ENCODE measurements around the gene GREM2. TPM values are rescaled to one million over a fixed set of nuclear protein-coding genes. Genes with fewer than 3 reads are reported as not detected.

GREM2 gene
- total RNA-seq, 1 experiment from 2014 or later: not detected

DNA sequence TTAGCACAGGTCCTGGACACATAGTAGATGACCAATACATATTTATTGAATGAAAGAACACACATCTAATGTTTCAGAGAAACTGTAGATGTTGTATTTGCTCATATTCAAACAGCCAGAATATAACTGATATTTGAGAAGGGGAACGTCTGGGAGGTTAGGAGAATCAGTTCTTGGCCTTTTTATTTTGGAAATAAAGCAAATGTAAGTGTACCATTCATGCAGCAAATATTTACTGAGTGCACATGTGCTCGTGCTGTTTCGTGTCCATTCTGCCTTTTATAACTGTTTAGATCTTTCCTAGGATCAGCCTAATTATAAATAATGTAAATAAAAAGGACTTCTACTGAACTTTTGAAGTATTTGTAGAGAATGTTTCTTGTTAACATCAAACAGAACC, 103.8 kb downstream of the GREM2 start:
- intact Hi-C loops (cut with micrococcal nuclease; ENCODE audit: unreplicated experiment): no loop called here
- H3K27me3 ChIP-seq (replicated peaks; ENCODE audit: insufficient read depth, low read depth, low read length, poor library complexity): peaks cover 23% of the 10 kb centered on the region
- no peak for TF ChIP-seq EZH2 (IDR thresholded peaks at IDR 0.05; ENCODE audit: borderline replicate concordance, low read depth, low read length, poor library complexity, severe bottlenecking)
- TF ChIP-seq, protein P1, sequence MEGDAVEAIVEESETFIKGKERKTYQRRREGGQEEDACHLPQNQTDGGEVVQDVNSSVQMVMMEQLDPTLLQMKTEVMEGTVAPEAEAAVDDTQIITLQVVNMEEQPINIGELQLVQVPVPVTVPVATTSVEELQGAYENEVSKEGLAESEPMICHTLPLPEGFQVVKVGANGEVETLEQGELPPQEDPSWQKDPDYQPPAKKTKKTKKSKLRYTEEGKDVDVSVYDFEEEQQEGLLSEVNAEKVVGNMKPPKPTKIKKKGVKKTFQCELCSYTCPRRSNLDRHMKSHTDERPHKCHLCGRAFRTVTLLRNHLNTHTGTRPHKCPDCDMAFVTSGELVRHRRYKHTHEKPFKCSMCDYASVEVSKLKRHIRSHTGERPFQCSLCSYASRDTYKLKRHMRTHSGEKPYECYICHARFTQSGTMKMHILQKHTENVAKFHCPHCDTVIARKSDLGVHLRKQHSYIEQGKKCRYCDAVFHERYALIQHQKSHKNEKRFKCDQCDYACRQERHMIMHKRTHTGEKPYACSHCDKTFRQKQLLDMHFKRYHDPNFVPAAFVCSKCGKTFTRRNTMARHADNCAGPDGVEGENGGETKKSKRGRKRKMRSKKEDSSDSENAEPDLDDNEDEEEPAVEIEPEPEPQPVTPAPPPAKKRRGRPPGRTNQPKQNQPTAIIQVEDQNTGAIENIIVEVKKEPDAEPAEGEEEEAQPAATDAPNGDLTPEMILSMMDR (conservative IDR thresholded peaks at IDR 0.05; ENCODE audit: low read depth, low read length): no peak
- H3K9me3 ChIP-seq (ENCODE audit: low read depth, low read length, poor library complexity, severe bottlenecking): no peaks in the 10 kb centered on the region
- no peaks in the 10 kb centered on the region for H3K4me1 ChIP-seq (ENCODE audit: insufficient read depth, low read length, poor library complexity, severe bottlenecking)
- POLR2A ChIA-PET (ENCODE audit: low non-redundant PET): no interaction called here
- DNase-seq (ENCODE audit: low spot score): no peak
- H3K27ac ChIP-seq (ENCODE audit: low read depth, low read length, poor library complexity, severe bottlenecking): no peak overlapping the region
- H3K36me3 ChIP-seq (ENCODE audit: insufficient read depth, low read length, poor library complexity, severe bottlenecking): no peaks in the 10 kb centered on the region
- BruUV-seq (replicated peaks): no TSS peak
- no peak overlapping the region for H3K4me3 ChIP-seq (ENCODE audit: low read depth, low read length, poor library complexity, severe bottlenecking)
- CTCF ChIA-PET: no interaction called here

DNA sequence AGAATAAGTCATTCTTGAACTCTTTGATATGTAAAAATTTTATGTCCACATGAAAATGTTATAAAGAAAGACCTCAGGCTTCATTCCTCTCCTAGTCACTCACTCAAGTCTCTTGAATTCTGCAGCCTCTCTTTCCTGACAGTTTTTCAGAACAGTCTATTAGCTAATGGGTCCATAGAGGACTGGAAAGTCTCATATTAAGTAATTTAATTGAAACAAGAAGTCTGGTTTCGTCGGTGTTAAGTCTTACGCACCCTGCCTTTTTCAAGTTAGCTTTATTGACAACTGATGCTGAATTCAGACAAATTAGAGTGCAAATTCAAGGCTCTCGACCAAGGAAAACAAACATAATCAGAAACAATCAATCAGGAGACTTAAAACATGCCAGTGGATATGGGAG, 105.8 kb downstream of the GREM2 start:
- intact Hi-C loops (cut with micrococcal nuclease; ENCODE audit: unreplicated experiment): no loop called here
- POLR2A ChIA-PET (ENCODE audit: low non-redundant PET): no interaction called here

DNA sequence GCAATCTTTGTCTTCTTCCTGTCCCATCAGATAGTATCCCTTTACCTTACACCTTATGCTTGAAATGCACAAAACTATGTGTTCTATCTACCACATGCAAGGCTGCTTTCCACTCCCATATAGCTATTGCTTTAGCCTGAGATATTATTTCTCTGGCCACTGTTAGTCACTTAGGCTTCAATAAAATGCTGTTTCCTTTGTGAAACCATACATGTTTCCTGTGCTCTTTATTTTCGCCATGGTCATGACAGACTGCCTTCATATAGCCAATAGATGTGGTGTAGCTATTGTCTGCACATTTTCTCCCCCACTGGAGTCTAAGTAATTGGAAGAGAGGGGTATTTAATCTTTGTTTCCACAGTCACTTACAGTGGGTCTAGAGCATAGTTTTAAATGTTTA, 108.4 kb downstream of the GREM2 start:
- CTCF ChIA-PET: no interaction called here

More for the DNA sequence above, 105.8 kb downstream of the GREM2 start:
- Histone ChIP-seq H3K27ac (ENCODE audit: low read depth, low read length, poor library complexity, severe bottlenecking) (no peak overlapping the region), H3K9me3 (ENCODE audit: low read depth, low read length, poor library complexity, severe bottlenecking) (no peaks in the 10 kb centered on the region), H3K27me3 (replicated peaks; ENCODE audit: insufficient read depth, low read depth, low read length, poor library complexity) (peaks cover 24% of the 10 kb centered on the region), H3K4me1 (ENCODE audit: insufficient read depth, low read length, poor library complexity, severe bottlenecking) (no peaks in the 10 kb centered on the region), H3K4me3 (ENCODE audit: low read depth, low read length, poor library complexity, severe bottlenecking) (no peak overlapping the region), H3K36me3 (ENCODE audit: insufficient read depth, low read length, poor library complexity, severe bottlenecking) (no peaks in the 10 kb centered on the region)
- no peak for DNase-seq (ENCODE audit: low spot score)
- TF ChIP-seq, protein P1 (conservative IDR thresholded peaks at IDR 0.05; ENCODE audit: low read depth, low read length): no peak
- TF ChIP-seq EZH2 (IDR thresholded peaks at IDR 0.05; ENCODE audit: borderline replicate concordance, low read depth, low read length, poor library complexity, severe bottlenecking): no peak
- CTCF ChIA-PET: no interaction called here
- no TSS peak for BruUV-seq (replicated peaks)

More for the DNA sequence above, 108.4 kb downstream of the GREM2 start:
- intact Hi-C loops (cut with micrococcal nuclease; ENCODE audit: unreplicated experiment): no loop called here
- Histone ChIP-seq H3K4me3 (ENCODE audit: low read depth, low read length, poor library complexity, severe bottlenecking) (no peak overlapping the region), H3K9me3 (ENCODE audit: low read depth, low read length, poor library complexity, severe bottlenecking) (no peaks in the 10 kb centered on the region), H3K36me3 (ENCODE audit: insufficient read depth, low read length, poor library complexity, severe bottlenecking) (no peaks in the 10 kb centered on the region), H3K27me3 (replicated peaks; ENCODE audit: insufficient read depth, low read depth, low read length, poor library complexity) (peaks cover 24% of the 10 kb centered on the region), H3K4me1 (ENCODE audit: insufficient read depth, low read length, poor library complexity, severe bottlenecking) (no peaks in the 10 kb centered on the region), H3K27ac (ENCODE audit: low read depth, low read length, poor library complexity, severe bottlenecking) (no peak overlapping the region)
- TF ChIP-seq EZH2 (IDR thresholded peaks at IDR 0.05; ENCODE audit: borderline replicate concordance, low read depth, low read length, poor library complexity, severe bottlenecking): no peak
- TF ChIP-seq, protein P1 (conservative IDR thresholded peaks at IDR 0.05; ENCODE audit: low read depth, low read length): no peak
- BruUV-seq (replicated peaks): no TSS peak
- DNase-seq (ENCODE audit: low spot score): no peak
- POLR2A ChIA-PET (ENCODE audit: low non-redundant PET): no interaction called here
